IMR-90 (cell line): ENCODE measurements around the gene BEAN1.

Source experiments
- BHLHE40 ChIP-seq: fragments of 150-350 bp; IDR thresholded peaks from 2 replicates; pipeline ENCODE4 v1.6.1; 2016; ENCODE audit warnings: mild to moderate bottlenecking, low read depth, low read length
- CEBPB ChIP-seq: IDR thresholded peaks from 2 replicates; pipeline ENCODE4 v1.6.1; 2012; ENCODE audit warnings: low read depth, low read length, improper control_type of control experiment
- MAFK ChIP-seq: IDR thresholded peaks from 2 replicates; pipeline ENCODE4 v1.6.1; 2012; ENCODE audit warnings: low read depth, low read length, improper control_type of control experiment
- MAZ ChIP-seq: IDR thresholded peaks from 2 replicates; pipeline ENCODE4 v1.6.1; 2012; ENCODE audit warnings: low read depth, mild to moderate bottlenecking, low read length, improper control_type of control experiment, moderate library complexity, borderline replicate concordance
- MXI1 ChIP-seq: IDR thresholded peaks from 2 replicates; pipeline ENCODE4 v1.6.1; 2012; ENCODE audit warnings: low read depth, mild to moderate bottlenecking, low read length, moderate library complexity, borderline replicate concordance
- POLR2A ChIP-seq: IDR thresholded peaks from 2 replicates; pipeline ENCODE4 v1.6.1; 2012; ENCODE audit warnings: mild to moderate bottlenecking, low read depth, low read length
- RAD21 ChIP-seq: IDR thresholded peaks from 2 replicates; pipeline ENCODE4 v1.6.1; 2012; ENCODE audit warnings: low read length, improper control_type of control experiment
- RFX5 ChIP-seq: IDR thresholded peaks from 2 replicates; pipeline ENCODE4 v1.8.0; 2012; ENCODE audit warnings: low read depth, mild to moderate bottlenecking, low read length, moderate library complexity
- SMC3 ChIP-seq: fragments of 150-350 bp; IDR thresholded peaks from 2 replicates; pipeline ENCODE4 v1.6.1; 2016; ENCODE audit warnings: low read depth, mild to moderate bottlenecking, antibody characterized with exemption, low read length, moderate library complexity
- TF ChIP-seq, protein P1 (sequence below): conservative IDR thresholded peaks from 2 replicates; pipeline ENCODE4 v1.5.1; 2012; ENCODE audit warnings: mild to moderate bottlenecking, low read depth, low read length, improper control_type of control experiment
- TF ChIP-seq, protein P2 (sequence below): fragments of 150-350 bp; IDR thresholded peaks from 2 replicates; pipeline ENCODE4 v1.6.1; 2017; ENCODE audit warnings: mild to moderate bottlenecking, antibody characterized with exemption, low read length, low read depth
- TF ChIP-seq, protein P3 (sequence below): fragments of 150-350 bp; IDR thresholded peaks from 2 replicates; pipeline ENCODE4 v1.6.1; 2016; ENCODE audit warnings: low read depth, mild to moderate bottlenecking, low read length, moderate library complexity, borderline replicate concordance

DNA sequence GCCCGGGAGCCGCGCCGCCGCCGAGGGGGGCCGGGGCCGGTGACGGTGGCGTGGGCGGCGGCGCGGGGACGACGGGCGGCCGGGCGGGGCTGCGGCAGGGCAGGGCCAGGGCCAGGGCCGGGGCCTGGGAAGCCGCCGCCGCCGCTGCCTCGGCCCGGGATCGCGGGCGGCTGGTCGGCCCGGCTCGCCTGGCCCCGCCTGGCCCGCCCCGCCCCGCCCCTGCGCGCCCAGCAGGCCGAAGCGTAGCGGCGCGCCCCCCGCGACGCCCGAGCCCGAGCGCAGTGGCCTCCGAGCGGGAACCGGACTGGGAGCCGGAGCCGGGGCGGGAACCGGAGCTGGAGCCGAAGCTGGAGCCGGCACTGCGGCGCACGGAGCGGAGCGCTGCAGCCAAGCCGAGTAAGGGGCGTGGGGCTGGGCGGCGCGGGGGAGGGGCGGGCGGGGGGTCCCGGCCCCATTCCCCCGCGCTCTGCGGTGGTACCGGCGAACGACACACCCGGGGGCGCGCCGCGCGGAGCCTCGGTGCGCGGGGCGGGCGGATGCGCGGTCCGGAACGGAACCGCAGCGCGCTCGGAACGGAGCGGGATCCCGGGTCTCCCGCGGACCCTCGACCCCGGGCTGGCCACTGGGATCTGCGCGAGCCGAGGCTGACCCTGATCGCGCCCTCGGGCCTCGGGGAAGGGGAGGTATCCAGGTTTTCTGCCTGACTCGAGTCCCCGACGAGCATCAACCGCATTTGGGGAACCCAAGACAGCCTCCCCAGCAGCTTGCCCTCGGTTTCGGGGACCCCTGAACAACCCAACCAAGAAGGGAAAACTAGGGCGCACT, at the start of gene BEAN1:
- TF ChIP-seq, protein P1, sequence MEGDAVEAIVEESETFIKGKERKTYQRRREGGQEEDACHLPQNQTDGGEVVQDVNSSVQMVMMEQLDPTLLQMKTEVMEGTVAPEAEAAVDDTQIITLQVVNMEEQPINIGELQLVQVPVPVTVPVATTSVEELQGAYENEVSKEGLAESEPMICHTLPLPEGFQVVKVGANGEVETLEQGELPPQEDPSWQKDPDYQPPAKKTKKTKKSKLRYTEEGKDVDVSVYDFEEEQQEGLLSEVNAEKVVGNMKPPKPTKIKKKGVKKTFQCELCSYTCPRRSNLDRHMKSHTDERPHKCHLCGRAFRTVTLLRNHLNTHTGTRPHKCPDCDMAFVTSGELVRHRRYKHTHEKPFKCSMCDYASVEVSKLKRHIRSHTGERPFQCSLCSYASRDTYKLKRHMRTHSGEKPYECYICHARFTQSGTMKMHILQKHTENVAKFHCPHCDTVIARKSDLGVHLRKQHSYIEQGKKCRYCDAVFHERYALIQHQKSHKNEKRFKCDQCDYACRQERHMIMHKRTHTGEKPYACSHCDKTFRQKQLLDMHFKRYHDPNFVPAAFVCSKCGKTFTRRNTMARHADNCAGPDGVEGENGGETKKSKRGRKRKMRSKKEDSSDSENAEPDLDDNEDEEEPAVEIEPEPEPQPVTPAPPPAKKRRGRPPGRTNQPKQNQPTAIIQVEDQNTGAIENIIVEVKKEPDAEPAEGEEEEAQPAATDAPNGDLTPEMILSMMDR: no peak
- TF ChIP-seq RAD21: no peak
- TF ChIP-seq MAFK: no peak
- TF ChIP-seq MXI1: no peak
- TF ChIP-seq, protein P2, sequence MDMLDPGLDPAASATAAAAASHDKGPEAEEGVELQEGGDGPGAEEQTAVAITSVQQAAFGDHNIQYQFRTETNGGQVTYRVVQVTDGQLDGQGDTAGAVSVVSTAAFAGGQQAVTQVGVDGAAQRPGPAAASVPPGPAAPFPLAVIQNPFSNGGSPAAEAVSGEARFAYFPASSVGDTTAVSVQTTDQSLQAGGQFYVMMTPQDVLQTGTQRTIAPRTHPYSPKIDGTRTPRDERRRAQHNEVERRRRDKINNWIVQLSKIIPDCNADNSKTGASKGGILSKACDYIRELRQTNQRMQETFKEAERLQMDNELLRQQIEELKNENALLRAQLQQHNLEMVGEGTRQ: no peak
- TF ChIP-seq SMC3: no peak
- no peak for TF ChIP-seq POLR2A
- TF ChIP-seq CEBPB: no peak
- TF ChIP-seq, protein P3, sequence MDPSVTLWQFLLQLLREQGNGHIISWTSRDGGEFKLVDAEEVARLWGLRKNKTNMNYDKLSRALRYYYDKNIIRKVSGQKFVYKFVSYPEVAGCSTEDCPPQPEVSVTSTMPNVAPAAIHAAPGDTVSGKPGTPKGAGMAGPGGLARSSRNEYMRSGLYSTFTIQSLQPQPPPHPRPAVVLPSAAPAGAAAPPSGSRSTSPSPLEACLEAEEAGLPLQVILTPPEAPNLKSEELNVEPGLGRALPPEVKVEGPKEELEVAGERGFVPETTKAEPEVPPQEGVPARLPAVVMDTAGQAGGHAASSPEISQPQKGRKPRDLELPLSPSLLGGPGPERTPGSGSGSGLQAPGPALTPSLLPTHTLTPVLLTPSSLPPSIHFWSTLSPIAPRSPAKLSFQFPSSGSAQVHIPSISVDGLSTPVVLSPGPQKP: no peak
- TF ChIP-seq MAZ: no peak
- TF ChIP-seq BHLHE40: no peak
- TF ChIP-seq RFX5: no peak
